ENCODE data around the gene KCND2.

- TF ChIP-seq YY1 (IDR thresholded peaks at IDR 0.05; ENCODE audit: insufficient read depth, insufficient read length) (no peak), ZNF274 (IDR thresholded peaks at IDR 0.05; ENCODE audit: low read depth, low read length) (no peak), SUZ12 (IDR thresholded peaks at IDR 0.05; ENCODE audit: extremely low read depth, insufficient read depth, insufficient read length) (no peak)
Measured at GRCh38 chr7:120480930-120481329, 208.0 kb downstream of the KCND2 start.

Measured in NT2/D1 (cell line).